HT-29 (cell line): ENCODE results near the gene MAP7D3. TPM values are rescaled to one million over a fixed set of nuclear protein-coding genes. Genes with fewer than 3 reads are reported as not detected.
"Not testable (repeated sequence)": the region's sequence is repeated elsewhere in the genome, so short reads cannot be mapped to it uniquely, and the experiment has no call there.

Experiments used
- DNase-seq: peaks from one replicate; pipeline ENCODE4 v3.0.0-alpha.2; 2015; ENCODE audit warnings: low spot score
- total RNA-seq: library from RNA; depleted of rRNA; stranded (reverse); fragments of >200 nt; shearing (Covaris generic); gene quantifications from 2 replicates; pipeline ENCODE4 v1.2.3, GENCODE V29; 2014; rRNA removed

The MAP7D3 gene
- total RNA-seq, 1 experiment from 2014 or later: 2.0 TPM

DNA sequence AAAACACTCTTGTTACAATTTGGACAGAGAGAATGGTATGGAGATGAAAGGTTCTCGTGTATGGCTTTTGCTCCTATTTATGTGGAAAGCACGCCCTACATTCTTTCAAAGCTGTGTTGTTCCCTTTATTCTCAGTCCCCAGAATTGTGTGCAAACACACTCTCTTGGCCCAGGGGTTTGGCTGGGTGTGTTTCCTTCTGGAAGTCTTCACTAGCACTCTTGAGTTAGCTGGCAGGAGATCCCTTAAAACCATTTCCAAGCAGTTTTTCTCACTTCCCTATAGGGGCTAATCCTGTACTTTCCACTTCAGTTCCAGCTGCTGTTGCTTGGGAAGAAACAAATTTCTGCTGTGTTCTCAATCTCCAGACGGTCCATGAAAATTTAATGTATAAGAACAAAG lies 68.8 kb downstream of the MAP7D3 start:
- no peak for DNase-seq

DNA sequence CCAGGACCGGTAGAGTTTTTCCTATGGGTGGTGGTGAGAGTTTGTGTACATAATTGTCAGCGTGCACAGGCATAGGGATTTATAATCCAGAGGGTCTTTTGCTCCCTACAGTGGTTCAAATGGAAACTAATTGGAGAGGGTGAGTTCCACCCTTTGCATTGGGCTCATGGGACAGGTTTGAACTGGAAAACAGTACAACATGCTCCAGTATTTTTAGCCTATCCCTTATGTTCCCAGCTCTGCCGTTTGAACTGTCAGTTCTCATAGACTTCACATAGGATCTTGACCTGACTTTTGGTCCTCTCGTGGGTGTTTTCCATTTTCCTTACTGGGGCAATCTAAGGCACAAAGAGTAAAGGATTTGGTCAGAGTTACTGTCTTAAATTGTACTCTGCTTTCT lies 72.1 kb downstream of the MAP7D3 start:
- no peak for DNase-seq

DNA sequence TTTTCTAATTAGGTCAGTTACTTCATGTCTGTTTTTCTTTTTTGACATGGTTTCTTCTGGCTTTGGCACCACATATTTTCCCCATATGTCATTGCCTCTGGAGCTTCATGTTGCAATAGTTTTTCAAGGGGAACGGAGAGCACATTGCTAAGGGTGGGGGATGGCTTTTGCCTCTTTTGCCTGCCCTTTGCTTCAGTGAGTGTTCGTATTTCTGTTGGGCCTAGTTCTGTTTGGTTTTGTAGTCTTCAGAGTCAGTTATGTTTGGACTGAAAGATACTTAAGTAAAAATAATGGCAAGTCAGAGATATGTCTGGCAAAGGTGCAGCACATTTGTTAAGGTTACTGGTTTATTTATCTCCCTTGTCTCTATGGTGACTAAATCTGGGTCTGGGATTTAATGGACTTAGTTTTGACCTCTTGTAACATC lies 74.8 kb downstream of the MAP7D3 start:
- no peak for DNase-seq

DNA sequence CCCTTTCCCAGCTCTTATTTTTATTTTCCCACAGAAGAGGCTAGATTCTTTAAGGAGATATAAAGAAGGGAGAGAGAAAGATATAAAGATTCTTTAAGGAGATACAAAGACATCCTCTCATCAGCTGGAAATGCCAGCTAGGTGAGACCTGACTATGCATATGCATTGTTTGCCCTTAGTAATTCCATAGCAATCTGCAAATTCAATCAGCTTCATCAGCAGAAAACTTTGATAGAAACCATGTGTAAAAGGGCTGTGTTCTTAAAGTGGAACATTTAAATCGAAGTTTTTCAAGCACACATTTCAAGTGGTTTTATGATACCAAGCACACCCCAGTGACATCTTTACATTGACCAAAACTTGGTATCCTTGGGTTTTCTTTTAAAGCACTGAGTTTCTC lies 79.8 kb downstream of the MAP7D3 start:
- DNase-seq: no peak

DNA sequence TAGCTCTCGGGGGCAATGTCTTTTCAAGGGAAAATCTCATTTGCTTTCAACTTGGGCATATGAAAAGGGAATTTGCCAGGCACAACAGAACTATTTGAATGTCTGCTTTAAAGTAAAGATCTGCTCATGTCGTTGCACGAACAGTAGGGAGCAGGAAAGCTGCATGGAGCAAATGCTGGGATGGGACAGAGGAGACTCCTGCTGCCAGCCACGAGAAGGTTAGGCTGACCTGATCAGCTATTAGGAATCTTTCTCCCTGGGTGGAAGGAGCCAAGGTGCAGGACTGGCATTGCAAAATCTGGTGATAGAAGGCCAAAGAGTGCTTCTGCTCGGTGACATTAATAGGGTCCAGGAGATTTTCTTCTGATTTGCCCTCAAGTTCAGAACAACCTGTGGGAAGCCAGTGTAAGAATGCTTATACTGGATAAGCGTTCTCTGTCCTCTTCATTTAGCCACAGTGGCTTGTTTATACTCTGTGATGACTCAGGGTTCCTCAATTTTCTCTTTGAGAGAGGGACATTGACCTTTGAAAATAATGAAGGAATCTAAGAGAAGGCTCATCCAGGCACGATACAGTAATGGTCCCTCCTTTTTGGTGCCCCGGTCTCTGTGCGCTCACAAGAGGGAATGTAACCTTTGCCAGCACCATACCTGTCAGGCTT lies 80.9 kb downstream of the MAP7D3 start:
- peak; percentile 8 for DNase-seq

DNA sequence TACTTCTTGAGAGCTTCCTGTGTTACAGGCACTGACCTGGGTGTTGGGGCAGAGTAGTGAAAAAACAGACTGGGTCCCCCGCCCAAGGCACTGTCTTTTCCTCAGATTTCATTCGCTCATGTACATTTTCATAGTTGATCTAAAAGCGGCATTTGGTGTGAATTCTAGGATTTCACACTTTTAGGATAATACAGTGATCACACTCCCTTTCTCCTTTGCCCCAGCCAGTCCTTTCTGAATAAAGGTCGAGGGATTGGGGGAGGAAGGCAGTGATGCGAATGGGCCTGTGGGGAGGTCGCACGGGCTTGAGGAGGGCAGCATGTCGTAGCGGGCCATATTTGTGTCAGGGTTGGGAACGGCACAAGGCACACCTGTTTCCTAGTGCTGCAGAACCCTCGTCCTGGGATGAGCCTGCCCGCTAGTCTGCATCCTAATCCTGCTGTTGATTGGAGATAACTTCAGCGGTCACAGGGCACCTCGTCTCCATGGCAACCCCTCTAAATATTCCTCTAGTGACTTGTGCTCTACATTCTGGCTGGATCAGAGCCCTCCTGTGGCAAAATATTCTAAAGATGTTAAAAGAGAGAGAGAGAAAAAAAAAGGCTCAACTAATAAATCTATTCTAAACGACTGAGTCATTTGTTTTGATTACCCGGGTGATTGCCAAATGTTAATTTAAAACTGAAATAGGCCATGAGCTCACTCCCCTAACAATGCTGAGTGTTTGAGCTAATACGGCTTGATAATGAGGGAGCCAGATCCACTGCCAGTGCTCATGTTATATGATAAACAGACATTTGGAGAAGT lies 82.1 kb downstream of the MAP7D3 start:
- peak; percentile 30 for DNase-seq

DNA sequence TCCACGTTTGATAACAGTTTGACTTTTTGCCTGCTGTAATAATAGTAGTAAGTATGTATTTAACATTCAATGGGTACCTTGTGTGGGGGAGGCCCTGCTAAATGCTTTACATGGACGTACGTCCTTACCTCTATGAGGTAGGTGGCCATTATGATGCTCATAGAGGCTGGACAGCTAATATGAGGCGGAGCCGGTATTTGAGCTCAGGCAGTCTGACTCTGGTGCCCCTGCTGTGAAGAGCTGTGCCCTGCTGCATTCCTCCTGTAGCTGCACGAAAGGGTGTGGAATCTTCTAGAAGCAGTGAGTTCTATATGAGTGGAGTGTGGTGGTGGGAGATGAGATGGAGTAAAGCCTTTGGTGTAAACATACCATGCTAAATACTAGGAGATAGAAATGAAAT lies 83.2 kb downstream of the MAP7D3 start:
- DNase-seq: not testable (repeated sequence)

DNA sequence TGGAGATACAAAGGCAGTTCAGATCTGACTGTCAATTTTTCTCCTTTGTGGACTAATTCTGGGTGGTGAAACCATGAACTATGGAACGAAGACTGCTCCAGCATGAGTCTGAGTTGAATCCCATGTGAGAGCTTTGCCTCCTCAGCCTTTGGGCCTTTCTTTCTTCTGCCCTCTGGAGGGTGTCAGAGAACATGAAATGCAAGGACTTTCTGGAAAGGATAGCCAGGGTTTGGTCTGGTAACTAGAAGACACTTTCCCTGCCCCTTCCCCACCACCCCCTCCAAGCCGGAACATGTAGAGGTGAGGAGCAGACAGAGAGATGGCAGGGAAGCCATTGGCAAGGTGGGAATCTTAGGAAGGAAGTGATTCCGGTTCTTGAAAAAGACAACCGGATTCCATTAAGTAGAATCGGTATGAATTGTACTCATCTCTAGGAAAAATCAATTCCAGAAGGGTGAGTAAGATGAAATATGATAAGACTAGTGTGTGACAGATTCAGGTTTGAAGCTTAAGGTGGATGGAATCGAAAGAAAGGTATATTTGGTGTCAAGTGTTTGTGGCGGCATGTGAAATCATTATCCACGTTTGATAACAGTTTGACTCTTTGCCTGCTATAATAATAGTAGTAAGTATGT lies 84.9 kb downstream of the MAP7D3 start:
- no peak for DNase-seq

DNA sequence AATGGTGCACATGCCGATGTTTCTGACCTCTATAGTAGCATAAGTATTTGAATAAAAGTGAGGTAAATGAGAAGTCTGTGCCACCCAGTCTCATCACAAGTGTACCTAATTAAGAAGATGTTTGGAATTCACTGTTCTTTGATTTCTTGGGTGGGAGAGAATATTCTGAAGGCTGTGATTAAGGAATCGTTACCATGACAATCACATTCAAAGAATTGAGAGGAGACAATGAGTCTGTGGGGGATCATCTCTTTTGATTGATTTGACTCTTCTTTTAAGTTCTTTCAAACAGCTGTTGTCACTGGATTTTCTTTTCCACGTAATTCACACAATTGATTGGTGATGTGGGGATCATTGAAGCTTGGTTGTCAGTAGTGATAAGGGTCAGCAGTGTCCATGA lies 85.8 kb downstream of the MAP7D3 start:
- no peak for DNase-seq

DNA sequence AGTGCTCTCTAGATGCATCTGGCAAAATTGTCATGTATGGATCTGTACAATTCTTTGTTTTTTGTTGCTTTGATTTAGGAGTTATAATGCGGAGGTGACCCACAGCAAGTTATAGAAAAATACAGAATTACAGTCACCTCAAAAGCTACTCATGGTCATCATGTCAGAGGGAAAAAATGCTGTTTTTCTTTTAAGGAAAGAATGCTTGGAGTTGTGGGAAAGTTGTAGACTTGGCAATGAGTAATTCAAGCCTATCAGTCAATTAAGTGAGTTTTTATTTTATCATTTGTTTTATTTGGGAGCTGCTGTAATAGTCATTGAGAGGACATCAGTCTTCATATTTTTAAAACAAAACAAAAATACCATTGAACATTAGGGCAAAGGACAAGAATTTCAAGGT lies 87.5 kb downstream of the MAP7D3 start:
- DNase-seq: no peak

Other genes starting within 250 kb of the MAP7D3 start
- gene FHL1, start 103.9 kb downstream of the MAP7D3 start, total RNA-seq: not detected in 2 replicates
- gene ADGRG4, start 49.6 kb upstream of the MAP7D3 start, total RNA-seq: not detected in 2 replicates
- not detected in 2 replicates for gene BRS3, start 236.5 kb upstream of the MAP7D3 start, total RNA-seq
- gene HTATSF1, start 246.2 kb upstream of the MAP7D3 start, total RNA-seq: 60.7 and 66.4 TPM in 2 replicates